OCI-LY7 (cell line): Measurements from ENCODE around the gene PDGFRA. TPM values are rescaled to one million over a fixed set of nuclear protein-coding genes. Genes with fewer than 3 reads are reported as not detected.

Experiments used
- BruUV-seq: library from RNA; stranded (reverse); fragments of 400-500 nt; replicated peaks from 2 replicates; lab custom pipeline; 2021; lab: Mats Ljungman, UMichigan
- CTCF ChIA-PET: fragments of 300-600 bp; sonication (Branson Sonifier 250); formaldehyde crosslinking; loops from one replicate; lab custom pipeline; 2022; ENCODE audit warnings: antibody characterized with exemption; ENCODE audit not compliant: unreplicated experiment; lab: Charles Lee
- POLR2A ChIA-PET: fragments of 300-600 bp; sonication (Branson Sonifier 250); formaldehyde crosslinking; loops from one replicate; lab custom pipeline; 2022; ENCODE audit warnings: antibody characterized with exemption; lab: Charles Lee
- DNase-seq: peaks from one replicate; pipeline ENCODE4 v3.0.0-alpha.2; 2015; ENCODE audit warnings: low spot score
- H2AFZ ChIP-seq: fragments of 200-600 bp; sonication (generic), shearing (Covaris generic); 2 replicates; pipeline ENCODE4 v1.6.1; 2014; ENCODE audit warnings: mild to moderate bottlenecking, antibody characterized with exemption, low read length, moderate library complexity
- H3K27ac ChIP-seq: fragments of 200-600 bp; sonication (generic); 2 replicates; pipeline ENCODE4 v1.5.1; 2014; ENCODE audit warnings: mixed run types, low read depth, mild to moderate bottlenecking, moderate library complexity, low read length, inconsistent platforms; ENCODE audit not compliant: poor library complexity, severe bottlenecking
- H3K36me3 ChIP-seq: fragments of 200-600 bp; sonication (generic); 2 replicates; pipeline ENCODE4 v1.6.1; 2014; ENCODE audit warnings: mild to moderate bottlenecking, antibody characterized with exemption, low read length, moderate library complexity, mixed read lengths; ENCODE audit not compliant: insufficient read depth
- H3K4me1 ChIP-seq: fragments of 200-600 bp; sonication (generic); 2 replicates; pipeline ENCODE4 v1.5.1; 2014; ENCODE audit warnings: mild to moderate bottlenecking, low read length; ENCODE audit not compliant: insufficient read depth, poor library complexity, severe bottlenecking
- H3K4me2 ChIP-seq: fragments of 200-600 bp; sonication (generic); 2 replicates; pipeline ENCODE4 v1.6.1; 2014; ENCODE audit warnings: mild to moderate bottlenecking, low read length
- H3K4me3 ChIP-seq: fragments of 200-600 bp; sonication (generic); 2 replicates; pipeline ENCODE4 v1.5.1; 2014; ENCODE audit warnings: mild to moderate bottlenecking, low read depth, low read length; ENCODE audit not compliant: poor library complexity, severe bottlenecking
- H3K79me2 ChIP-seq: fragments of 200-600 bp; sonication (generic); 2 replicates; pipeline ENCODE4 v1.6.1; 2016; ENCODE audit warnings: low read depth, mild to moderate bottlenecking, low read length, moderate library complexity, mixed read lengths; ENCODE audit not compliant: insufficient read depth
- H3K9me2 ChIP-seq: fragments of 200-600 bp; sonication (generic); 2 replicates; pipeline ENCODE4 v1.6.1; 2016; ENCODE audit warnings: mild to moderate bottlenecking, low read length, mixed read lengths; ENCODE audit not compliant: insufficient read depth
- H3K9me3 ChIP-seq: fragments of 200-600 bp; sonication (generic); 2 replicates; pipeline ENCODE4 v1.6.1; 2014; ENCODE audit warnings: mild to moderate bottlenecking, mixed run types, low read length, mixed read lengths
- H4K20me1 ChIP-seq: fragments of 200-600 bp; sonication (generic); 2 replicates; pipeline ENCODE4 v1.6.1; 2014; ENCODE audit warnings: mild to moderate bottlenecking, antibody characterized with exemption, low read length, moderate library complexity, mixed read lengths; ENCODE audit not compliant: insufficient read depth
- CTCF ChIP-seq: fragments of 200-600 bp; sonication (generic); conservative IDR thresholded peaks from 2 replicates; pipeline ENCODE4 v1.5.1; 2014; ENCODE audit warnings: mild to moderate bottlenecking, antibody characterized with exemption, low read length, moderate library complexity, mixed read lengths
- EZH2phosphoT487 ChIP-seq: fragments of 200-600 bp; sonication (generic); IDR thresholded peaks from 2 replicates; pipeline ENCODE4 v1.6.1; 2018; ENCODE audit warnings: low read depth, borderline replicate concordance, mild to moderate bottlenecking, mixed run types, antibody characterized with exemption, low read length, moderate library complexity, mixed read lengths
- intact Hi-C: fragments of 100-400 bp; cut with micrococcal nuclease; formaldehyde crosslinking; loops from one replicate; pipeline ENCODE4 v1.10.0; 2022; ENCODE audit not compliant: unreplicated experiment
- total RNA-seq, 2 experiments: library from RNA; depleted of rRNA in 1 of 2; stranded (reverse); fragments of >200 nt in 1 of 2; shearing (Covaris generic) in 1 of 2; gene quantifications; 2 replicates each; pipeline ENCODE4 v1.2.3, GENCODE V29; 2014 to 2022

Gene PDGFRA
- total RNA-seq, 2 experiments from 2014 or later, result not detected

- CTCF ChIA-PET, result no interaction called here
Observed at GRCh38 chr4:54308110-54308509, 79.0 kb downstream of the PDGFRA start.

GRCh38 chr4:54315561-54316538, 86.8 kb downstream of the PDGFRA start:
- Histone ChIP-seq H4K20me1 (no peaks in the 10 kb centered on the region), H3K79me2 (no peaks in the 10 kb centered on the region), H3K27ac (no peak overlapping the region), H3K4me1 (peaks cover 10% of the 10 kb centered on the region), H3K4me3 (no peak overlapping the region), H3K9me2 (no peaks in the 10 kb centered on the region), H3K36me3 (no peaks in the 10 kb centered on the region), H3K4me2 (peak overlapping the region; percentile 54), H3K9me3 (no peaks in the 10 kb centered on the region), H2AFZ (no peak overlapping the region)
- CTCF ChIA-PET, result no interaction called here
- POLR2A ChIA-PET, result no interaction called here
- no TSS peak for BruUV-seq
- DNase-seq, result peak; percentile 72
- TF ChIP-seq EZH2phosphoT487 (no peak), CTCF (no peak)
- intact Hi-C loops, result no loop called here

More at GRCh38 chr4:54308110-54308509, 79.0 kb downstream of the PDGFRA start:
- Histone ChIP-seq H3K27ac (no peak overlapping the region), H2AFZ (no peak overlapping the region), H3K9me2 (no peaks in the 10 kb centered on the region), H3K4me2 (no peak overlapping the region), H3K9me3 (no peaks in the 10 kb centered on the region), H3K4me1 (no peaks in the 10 kb centered on the region), H3K79me2 (no peaks in the 10 kb centered on the region), H3K36me3 (no peaks in the 10 kb centered on the region), H4K20me1 (no peaks in the 10 kb centered on the region), H3K4me3 (no peak overlapping the region)
- BruUV-seq, result no TSS peak
- intact Hi-C loops, result no loop called here
- no peak for DNase-seq
- POLR2A ChIA-PET, result no interaction called here
- TF ChIP-seq EZH2phosphoT487, result no peak
- TF ChIP-seq CTCF, result no peak

GRCh38 chr4:54317690-54318089, 88.6 kb downstream of the PDGFRA start:
- ChIA-PET CTCF (no interaction called here), POLR2A (interaction anchor here (0.7 to 1.6 kb wide), 2 partner anchors 11 to 301 kb away, joined by 3 read pairs; no protein-coding TSS in a partner anchor)
- TF ChIP-seq CTCF (no peak), EZH2phosphoT487 (no peak)
- Histone ChIP-seq H3K36me3 (no peaks in the 10 kb centered on the region), H3K9me2 (no peaks in the 10 kb centered on the region), H4K20me1 (no peaks in the 10 kb centered on the region), H3K27ac (no peak overlapping the region), H3K4me1 (peaks cover 10% of the 10 kb centered on the region), H3K4me2 (no peak overlapping the region), H3K9me3 (no peaks in the 10 kb centered on the region), H2AFZ (no peak overlapping the region), H3K79me2 (no peaks in the 10 kb centered on the region), H3K4me3 (no peak overlapping the region)
- no TSS peak for BruUV-seq
- intact Hi-C loops, result no loop called here
- no peak for DNase-seq
